Measurements from ENCODE around the gene RPS10.

Gene RPS10

GRCh38 chr6:34392497-34393190 lies 33.2 kb downstream of the RPS10 start, which contains the start of gene NUDT3:
TSS of gene NUDT3 (minus strand) at chr6:34392669. CDS start at chr6:34392362, 307 bp downstream.
- H3K36me3 ChIP-seq (ENCODE audit: control insufficient read depth, insufficient read depth, low read length) = no peaks in the 10 kb centered on the region
- peaks cover 8% of the 10 kb centered on the region for H3K9me3 ChIP-seq (ENCODE audit: control insufficient read depth, insufficient read depth, low read depth, low read length)
- H3K4me1 ChIP-seq (ENCODE audit: control insufficient read depth, insufficient read depth, low read length) = no peaks in the 10 kb centered on the region; the same call in 1 of the 2 replicates
- H3K9ac ChIP-seq (ENCODE audit: low read length) = peak within 1 kb of the TSS; percentile 83
- H3K27ac ChIP-seq (ENCODE audit: low read depth, low read length) = peak within 1 kb of the TSS; percentile 84; the same call in 1 of the 2 replicates
- no peaks in the 10 kb centered on the region for H3K27me3 ChIP-seq (ENCODE audit: control insufficient read depth, insufficient read depth, low read length)
- peak within 1 kb of the TSS; percentile 80 for H3K4me3 ChIP-seq (ENCODE audit: low read depth, low read length)

DNA sequence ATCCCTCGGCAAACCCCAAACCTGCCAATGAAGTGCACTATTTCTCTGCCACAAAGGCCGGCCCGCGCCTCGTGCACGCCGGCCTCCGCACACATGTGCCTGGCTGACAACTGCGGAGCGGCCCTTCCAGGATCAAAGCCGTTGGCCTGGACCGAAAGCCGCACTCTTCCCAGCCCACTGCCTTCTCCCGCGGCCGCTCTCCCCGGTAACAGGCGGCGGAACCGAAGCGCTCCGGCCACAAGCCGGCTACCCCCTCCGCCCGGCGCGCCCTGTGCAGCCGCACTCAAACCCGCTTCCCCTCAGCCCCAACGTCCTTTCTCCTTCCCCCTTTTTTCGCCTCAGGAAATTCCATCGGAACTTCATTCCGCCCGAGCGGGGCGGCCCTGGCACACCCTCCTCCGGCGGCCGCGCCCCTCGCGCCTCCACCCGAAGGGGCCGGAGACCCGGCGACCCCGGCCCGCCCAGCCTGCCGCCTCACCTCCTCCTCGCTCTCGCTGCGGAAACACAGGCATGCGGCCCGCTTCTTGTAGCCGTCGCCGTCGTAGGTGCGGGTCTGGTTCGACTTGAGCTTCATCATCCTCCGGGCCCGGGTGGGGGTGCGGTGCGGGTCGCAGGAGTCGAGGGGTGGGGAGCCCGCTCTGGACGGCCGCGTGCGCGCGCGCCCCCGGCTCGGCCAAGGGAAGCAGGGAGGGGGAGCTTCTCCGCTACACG lies 33.9 kb downstream of the RPS10 start:
- Histone ChIP-seq H3K27me3 (ENCODE audit: control insufficient read depth, insufficient read depth, low read length) (no peaks in the 10 kb centered on the region), H3K36me3 (ENCODE audit: control insufficient read depth, insufficient read depth, low read length) (no peaks in the 10 kb centered on the region), H3K4me1 (ENCODE audit: control insufficient read depth, insufficient read depth, low read length) (no peaks in the 10 kb centered on the region; the same call in 1 of the 2 replicates), H3K9me3 (ENCODE audit: control insufficient read depth, insufficient read depth, low read depth, low read length) (peaks cover 8% of the 10 kb centered on the region), H3K9ac (ENCODE audit: low read length) (peak overlapping the region; percentile 83), H3K4me3 (ENCODE audit: low read depth, low read length) (peak overlapping the region; percentile 80), H3K27ac (ENCODE audit: low read depth, low read length) (peak overlapping the region; percentile 84; the same call in 1 of the 2 replicates)

DNA sequence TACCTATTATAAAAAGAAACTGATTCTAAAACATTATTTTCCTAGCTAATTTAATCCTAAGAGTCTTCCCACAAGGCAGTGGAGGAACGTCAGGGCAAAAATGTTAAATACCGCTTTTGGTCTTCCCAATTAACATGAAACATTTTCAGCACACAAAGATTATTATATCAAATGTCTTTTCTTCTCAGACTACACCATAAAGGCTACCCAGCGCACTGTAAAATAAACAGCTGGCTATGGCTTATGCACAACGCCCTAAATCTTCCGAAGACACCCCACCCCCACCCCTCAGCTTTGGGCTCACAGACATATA lies 34.4 kb downstream of the RPS10 start:
- Histone ChIP-seq H3K27ac (ENCODE audit: low read depth, low read length) (peak overlapping the region; percentile 84; the same call in 1 of the 2 replicates), H3K9me3 (ENCODE audit: control insufficient read depth, insufficient read depth, low read depth, low read length) (peaks cover 5% of the 10 kb centered on the region), H3K9ac (ENCODE audit: low read length) (peak overlapping the region; percentile 83)

DNA sequence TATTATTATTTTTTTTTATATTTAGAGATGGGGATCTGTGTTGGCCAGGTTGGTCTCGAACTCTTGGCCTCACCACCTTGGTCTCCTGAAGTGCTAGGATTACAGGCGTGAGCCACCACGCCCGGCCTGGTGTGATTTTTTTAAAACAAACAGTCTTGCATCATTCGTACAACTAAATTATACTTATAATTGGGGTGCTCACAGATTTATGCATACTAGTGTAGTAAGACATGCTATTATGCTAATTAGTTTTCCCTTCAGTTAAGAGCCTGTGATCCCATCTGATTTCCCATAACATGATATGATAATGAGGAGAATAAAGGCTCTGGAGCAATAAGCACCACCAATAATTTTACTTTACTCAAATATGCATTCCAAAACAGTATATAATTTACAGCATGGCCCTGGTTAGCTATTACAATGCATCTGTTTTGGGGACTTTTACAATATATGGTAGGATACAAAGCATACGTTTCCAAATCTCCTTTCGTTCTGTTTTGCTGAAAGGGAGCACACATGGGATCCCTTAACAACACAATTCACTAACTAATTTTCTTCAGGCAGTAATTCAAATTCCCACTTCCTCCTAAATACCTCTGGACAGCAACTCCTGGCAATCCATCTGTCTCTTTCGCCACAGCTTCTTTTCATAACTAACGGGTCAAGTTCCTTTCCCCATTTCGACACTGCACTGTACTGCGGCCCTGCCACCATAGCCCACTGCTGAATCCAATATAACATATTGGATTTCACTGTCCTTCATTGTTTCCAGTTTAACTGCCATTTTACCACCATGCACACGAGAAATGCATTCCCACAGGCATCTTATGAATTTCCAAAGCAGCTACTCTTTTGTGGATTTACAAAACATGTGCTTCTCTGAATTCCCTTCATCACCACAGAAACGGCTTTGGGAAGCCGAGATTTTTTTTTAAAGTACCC lies 35.1 kb downstream of the RPS10 start:
- H3K27me3 ChIP-seq (ENCODE audit: control insufficient read depth, insufficient read depth, low read length) = no peaks in the 10 kb centered on the region
- H3K4me3 ChIP-seq (ENCODE audit: low read depth, low read length) = peak overlapping the region; percentile 80
- no peak overlapping the region for H3K27ac ChIP-seq (ENCODE audit: low read depth, low read length)
- peaks cover 9% of the 10 kb centered on the region for H3K4me1 ChIP-seq (ENCODE audit: control insufficient read depth, insufficient read depth, low read length)
- no peaks in the 10 kb centered on the region for H3K9me3 ChIP-seq (ENCODE audit: control insufficient read depth, insufficient read depth, low read depth, low read length)
- peak overlapping the region; percentile 51 for H3K9ac ChIP-seq (ENCODE audit: low read length)
- no peaks in the 10 kb centered on the region for H3K36me3 ChIP-seq (ENCODE audit: control insufficient read depth, insufficient read depth, low read length)

More for the DNA sequence above, 34.4 kb downstream of the RPS10 start:
- Histone ChIP-seq H3K27me3 (ENCODE audit: control insufficient read depth, insufficient read depth, low read length) (no peaks in the 10 kb centered on the region), H3K4me3 (ENCODE audit: low read depth, low read length) (peak overlapping the region; percentile 80), H3K36me3 (ENCODE audit: control insufficient read depth, insufficient read depth, low read length) (no peaks in the 10 kb centered on the region), H3K4me1 (ENCODE audit: control insufficient read depth, insufficient read depth, low read length) (peaks cover 3% of the 10 kb centered on the region)

DNA sequence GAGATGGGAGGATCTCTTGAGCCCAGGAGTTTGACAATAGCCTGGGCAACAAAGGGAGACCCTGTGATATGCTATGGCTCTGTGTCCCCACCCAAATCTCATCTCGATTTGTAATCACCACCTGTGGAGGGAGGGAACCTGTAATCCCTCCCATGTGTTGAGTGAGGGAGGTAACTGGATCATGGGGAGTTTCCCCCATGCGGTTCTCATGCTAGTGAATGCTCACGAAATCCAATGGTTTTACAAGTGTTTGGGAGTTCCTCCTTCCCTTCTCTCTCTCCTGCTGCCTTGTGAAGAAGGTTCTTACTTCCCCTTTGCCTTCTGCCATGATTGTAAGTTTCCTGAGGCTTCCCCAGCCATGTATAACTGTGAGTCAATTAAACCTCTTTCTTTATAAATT lies 36.8 kb downstream of the RPS10 start:
- peaks cover 17% of the 10 kb centered on the region for H3K4me1 ChIP-seq (ENCODE audit: control insufficient read depth, insufficient read depth, low read length)
- no peak overlapping the region for H3K9ac ChIP-seq (ENCODE audit: low read length)
- H3K27me3 ChIP-seq (ENCODE audit: control insufficient read depth, insufficient read depth, low read length) = no peaks in the 10 kb centered on the region
- no peaks in the 10 kb centered on the region for H3K36me3 ChIP-seq (ENCODE audit: control insufficient read depth, insufficient read depth, low read length)
- no peak overlapping the region for H3K27ac ChIP-seq (ENCODE audit: low read depth, low read length)
- H3K9me3 ChIP-seq (ENCODE audit: control insufficient read depth, insufficient read depth, low read depth, low read length) = no peaks in the 10 kb centered on the region
- no peak overlapping the region for H3K4me3 ChIP-seq (ENCODE audit: low read depth, low read length)

GRCh38 chr6:34388421-34388820 lies 37.4 kb downstream of the RPS10 start:
- no peak overlapping the region for H3K27ac ChIP-seq (ENCODE audit: low read depth, low read length)
- no peaks in the 10 kb centered on the region for H3K36me3 ChIP-seq (ENCODE audit: control insufficient read depth, insufficient read depth, low read length)
- no peaks in the 10 kb centered on the region for H3K27me3 ChIP-seq (ENCODE audit: control insufficient read depth, insufficient read depth, low read length)
- H3K4me1 ChIP-seq (ENCODE audit: control insufficient read depth, insufficient read depth, low read length) = peaks cover 22% of the 10 kb centered on the region
- no peak overlapping the region for H3K9ac ChIP-seq (ENCODE audit: low read length)
- no peaks in the 10 kb centered on the region for H3K9me3 ChIP-seq (ENCODE audit: control insufficient read depth, insufficient read depth, low read depth, low read length)
- no peak overlapping the region for H3K4me3 ChIP-seq (ENCODE audit: low read depth, low read length)

DNA sequence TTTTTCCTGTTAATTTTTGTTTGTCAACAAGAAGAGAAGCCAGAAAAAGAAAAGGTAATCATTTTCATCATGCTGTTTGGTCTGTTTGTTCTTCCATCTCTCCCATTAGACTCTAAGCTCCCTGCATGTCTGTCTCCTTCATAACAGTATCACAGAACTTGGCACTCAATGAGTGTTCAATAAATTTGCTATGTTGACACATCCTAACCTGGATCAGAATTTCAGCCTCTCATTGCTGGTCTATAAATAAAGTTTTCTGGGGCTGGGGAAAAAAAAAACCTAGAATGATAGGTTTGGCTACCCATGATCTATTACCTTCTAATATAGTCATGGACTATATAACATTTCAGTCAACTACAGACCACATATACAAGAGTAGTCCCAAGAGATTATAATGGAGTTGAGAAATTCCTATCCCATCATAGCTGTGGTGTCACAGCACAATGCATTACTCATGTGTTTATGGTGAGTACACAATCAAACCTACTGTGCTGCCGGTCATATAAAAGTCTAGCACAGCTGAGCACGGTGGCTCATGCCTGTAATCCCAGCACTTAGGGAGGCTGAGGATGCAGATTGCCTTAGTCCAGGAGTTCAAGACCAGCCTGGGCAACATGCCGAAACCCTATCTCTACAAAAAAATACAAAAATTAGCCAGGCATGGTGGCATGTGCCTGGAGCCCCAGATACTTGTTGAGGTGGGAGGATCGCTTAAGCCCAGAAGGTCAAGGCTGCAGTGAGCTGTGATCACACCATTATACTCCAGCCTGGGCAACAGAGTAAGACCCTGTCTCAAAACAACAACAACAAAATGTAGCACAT lies 39.3 kb downstream of the RPS10 start:
- no peaks in the 10 kb centered on the region for H3K27me3 ChIP-seq (ENCODE audit: control insufficient read depth, insufficient read depth, low read length)
- no peak overlapping the region for H3K27ac ChIP-seq (ENCODE audit: low read depth, low read length)
- no peak overlapping the region for H3K9ac ChIP-seq (ENCODE audit: low read length)
- no peak overlapping the region for H3K4me3 ChIP-seq (ENCODE audit: low read depth, low read length)
- peaks cover 22% of the 10 kb centered on the region for H3K4me1 ChIP-seq (ENCODE audit: control insufficient read depth, insufficient read depth, low read length)
- no peaks in the 10 kb centered on the region for H3K9me3 ChIP-seq (ENCODE audit: control insufficient read depth, insufficient read depth, low read depth, low read length)
- H3K36me3 ChIP-seq (ENCODE audit: control insufficient read depth, insufficient read depth, low read length) = no peaks in the 10 kb centered on the region

DNA sequence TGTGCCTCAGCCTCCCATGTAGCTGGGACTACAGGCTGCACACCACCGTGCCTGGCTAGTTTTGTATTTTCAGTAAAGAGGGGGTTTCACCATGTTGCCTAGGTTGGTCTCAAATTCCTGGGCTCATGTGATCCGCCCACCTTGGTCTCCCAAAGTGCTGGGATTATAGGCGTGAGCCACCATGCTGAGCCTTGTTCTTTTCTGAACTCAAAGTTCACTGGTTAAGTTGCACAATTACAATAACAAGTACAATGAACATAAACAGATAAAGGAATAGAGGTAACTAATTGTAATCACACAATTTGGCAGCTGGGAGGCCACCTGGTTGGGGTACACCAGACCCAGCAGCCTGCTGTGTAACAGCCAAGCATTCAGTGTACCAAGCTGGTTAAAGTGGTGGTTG lies 40.1 kb downstream of the RPS10 start:
- H3K27me3 ChIP-seq (ENCODE audit: control insufficient read depth, insufficient read depth, low read length) = no peaks in the 10 kb centered on the region
- H3K27ac ChIP-seq (ENCODE audit: low read depth, low read length) = no peak overlapping the region
- H3K9me3 ChIP-seq (ENCODE audit: control insufficient read depth, insufficient read depth, low read depth, low read length) = no peaks in the 10 kb centered on the region
- no peaks in the 10 kb centered on the region for H3K36me3 ChIP-seq (ENCODE audit: control insufficient read depth, insufficient read depth, low read length)
- H3K4me3 ChIP-seq (ENCODE audit: low read depth, low read length) = no peak overlapping the region
- H3K4me1 ChIP-seq (ENCODE audit: control insufficient read depth, insufficient read depth, low read length) = peaks cover 22% of the 10 kb centered on the region
- no peak overlapping the region for H3K9ac ChIP-seq (ENCODE audit: low read length)

GRCh38 chr6:34384321-34385153 lies 41.3 kb downstream of the RPS10 start:
- Histone ChIP-seq H3K27ac (ENCODE audit: low read depth, low read length) (no peak overlapping the region), H3K4me3 (ENCODE audit: low read depth, low read length) (no peak overlapping the region)

More at GRCh38 chr6:34384321-34385153, 41.3 kb downstream of the RPS10 start:
- no peak overlapping the region for H3K9ac ChIP-seq (ENCODE audit: low read length)
- no peaks in the 10 kb centered on the region for H3K9me3 ChIP-seq (ENCODE audit: control insufficient read depth, insufficient read depth, low read depth, low read length)
- H3K36me3 ChIP-seq (ENCODE audit: control insufficient read depth, insufficient read depth, low read length) = no peaks in the 10 kb centered on the region
- H3K27me3 ChIP-seq (ENCODE audit: control insufficient read depth, insufficient read depth, low read length) = no peaks in the 10 kb centered on the region
- peaks cover 22% of the 10 kb centered on the region for H3K4me1 ChIP-seq (ENCODE audit: control insufficient read depth, insufficient read depth, low read length)
